ENCODE measurements around the gene STAT5B.

GRCh38 chr17:42291129-42291528 lies 14.9 kb upstream of the STAT5B start:
- TF ChIP-seq CTCF (IDR thresholded peaks at IDR 0.05), result no peak
- TF ChIP-seq CBFB (CRISPR knock-in tag; IDR thresholded peaks at IDR 0.05; ENCODE audit: low read depth), result no peak
- TF ChIP-seq, protein P1, sequence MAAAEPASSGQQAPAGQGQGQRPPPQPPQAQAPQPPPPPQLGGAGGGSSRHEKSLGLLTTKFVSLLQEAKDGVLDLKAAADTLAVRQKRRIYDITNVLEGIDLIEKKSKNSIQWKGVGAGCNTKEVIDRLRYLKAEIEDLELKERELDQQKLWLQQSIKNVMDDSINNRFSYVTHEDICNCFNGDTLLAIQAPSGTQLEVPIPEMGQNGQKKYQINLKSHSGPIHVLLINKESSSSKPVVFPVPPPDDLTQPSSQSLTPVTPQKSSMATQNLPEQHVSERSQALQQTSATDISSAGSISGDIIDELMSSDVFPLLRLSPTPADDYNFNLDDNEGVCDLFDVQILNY (CRISPR knock-in tag; IDR thresholded peaks at IDR 0.05), result no peak
- no peak for TF ChIP-seq ATF3 (CRISPR knock-in tag; conservative IDR thresholded peaks at IDR 0.05)
- TF ChIP-seq CREM (CRISPR knock-in tag; IDR thresholded peaks at IDR 0.05), result no peak
- TF ChIP-seq, protein P2, sequence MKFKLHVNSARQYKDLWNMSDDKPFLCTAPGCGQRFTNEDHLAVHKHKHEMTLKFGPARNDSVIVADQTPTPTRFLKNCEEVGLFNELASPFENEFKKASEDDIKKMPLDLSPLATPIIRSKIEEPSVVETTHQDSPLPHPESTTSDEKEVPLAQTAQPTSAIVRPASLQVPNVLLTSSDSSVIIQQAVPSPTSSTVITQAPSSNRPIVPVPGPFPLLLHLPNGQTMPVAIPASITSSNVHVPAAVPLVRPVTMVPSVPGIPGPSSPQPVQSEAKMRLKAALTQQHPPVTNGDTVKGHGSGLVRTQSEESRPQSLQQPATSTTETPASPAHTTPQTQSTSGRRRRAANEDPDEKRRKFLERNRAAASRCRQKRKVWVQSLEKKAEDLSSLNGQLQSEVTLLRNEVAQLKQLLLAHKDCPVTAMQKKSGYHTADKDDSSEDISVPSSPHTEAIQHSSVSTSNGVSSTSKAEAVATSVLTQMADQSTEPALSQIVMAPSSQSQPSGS (CRISPR knock-in tag; IDR thresholded peaks at IDR 0.05; ENCODE audit: borderline replicate concordance, low read depth), result no peak
- TF ChIP-seq, protein P3, sequence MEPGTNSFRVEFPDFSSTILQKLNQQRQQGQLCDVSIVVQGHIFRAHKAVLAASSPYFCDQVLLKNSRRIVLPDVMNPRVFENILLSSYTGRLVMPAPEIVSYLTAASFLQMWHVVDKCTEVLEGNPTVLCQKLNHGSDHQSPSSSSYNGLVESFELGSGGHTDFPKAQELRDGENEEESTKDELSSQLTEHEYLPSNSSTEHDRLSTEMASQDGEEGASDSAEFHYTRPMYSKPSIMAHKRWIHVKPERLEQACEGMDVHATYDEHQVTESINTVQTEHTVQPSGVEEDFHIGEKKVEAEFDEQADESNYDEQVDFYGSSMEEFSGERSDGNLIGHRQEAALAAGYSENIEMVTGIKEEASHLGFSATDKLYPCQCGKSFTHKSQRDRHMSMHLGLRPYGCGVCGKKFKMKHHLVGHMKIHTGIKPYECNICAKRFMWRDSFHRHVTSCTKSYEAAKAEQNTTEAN (CRISPR knock-in tag; IDR thresholded peaks at IDR 0.05), result no peak
- no peak for TF ChIP-seq NR2C2 (CRISPR knock-in tag; IDR thresholded peaks at IDR 0.05)
- no peak for TF ChIP-seq MAX (CRISPR knock-in tag; IDR thresholded peaks at IDR 0.05)
